GM12878 (cell line): ENCODE measurements around the gene LPIN1.

Experiments
- CEBPB ChIP-seq, 2 experiments: fragments of 150-350 bp in 1 of 2; IDR thresholded peaks; 2 replicates each; pipeline ENCODE4 v1.6.1; 2012 to 2014; ENCODE audit warnings: low read depth in 2 of 2, low read length in 2 of 2, borderline replicate concordance in 1 of 2, inconsistent platforms in 1 of 2
- CTCF ChIP-seq, 3 experiments: IDR thresholded peaks in 2 of 3; conservative IDR thresholded peaks in 1 of 3; 2 replicates each; pipeline ENCODE4 v1.5.1; 2011; ENCODE audit warnings: low read depth in 3 of 3, low read length in 3 of 3, mild to moderate bottlenecking in 3 of 3, control low read depth in 2 of 3, moderate library complexity in 2 of 3, inconsistent platforms in 1 of 3, mixed read lengths in 1 of 3; ENCODE audit not compliant: control insufficient read depth in 2 of 3, insufficient read depth in 1 of 3; ENCODE audit errors: extremely low read depth in 1 of 3
- EZH2 ChIP-seq: IDR thresholded peaks from 2 replicates; pipeline ENCODE4 v1.6.1; 2012; ENCODE audit warnings: low read depth, mild to moderate bottlenecking, control low read depth, inconsistent platforms, low read length, borderline replicate concordance; ENCODE audit not compliant: control insufficient read depth
- HCFC1 ChIP-seq: fragments of 150-350 bp; IDR thresholded peaks from 2 replicates; pipeline ENCODE4 v1.6.1; 2014; ENCODE audit warnings: low read length
- KDM1A ChIP-seq: fragments of 200-600 bp; sonication (generic); IDR thresholded peaks from 2 replicates; pipeline ENCODE4 v1.6.1; 2016; ENCODE audit warnings: borderline replicate concordance
- RCOR1 ChIP-seq: conservative IDR thresholded peaks from 2 replicates; pipeline ENCODE4 v1.6.1; 2012; ENCODE audit warnings: low read depth, low read length, improper control_type of control experiment
- USF2 ChIP-seq: IDR thresholded peaks from 2 replicates; pipeline ENCODE4 v1.6.1; 2011; ENCODE audit warnings: low read depth, low read length, improper control_type of control experiment, borderline replicate concordance

DNA sequence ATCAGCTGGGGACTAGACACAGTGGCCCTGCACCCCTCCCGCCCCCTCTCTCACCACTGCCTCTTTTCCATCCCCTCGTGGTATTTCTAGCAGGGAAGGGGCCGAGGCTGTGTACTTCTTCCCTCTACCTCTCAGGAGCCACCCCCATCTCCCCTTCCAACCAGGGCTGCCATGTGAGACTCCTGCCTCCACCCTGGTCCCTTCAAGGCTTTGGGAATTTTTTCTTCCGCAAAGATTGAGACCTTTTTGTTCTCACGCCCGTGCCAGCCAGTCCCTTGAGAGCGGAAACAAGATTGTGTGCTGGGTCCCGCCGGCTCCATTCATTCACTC lies 39.1 kb downstream of the LPIN1 start:
- no peak for TF ChIP-seq CTCF (IDR thresholded peaks at IDR 0.05 in 2 of 3, conservative IDR thresholded peaks at IDR 0.05 in 1 of 3; ENCODE audit: control insufficient read depth in 2 of 3, extremely low read depth in 1 of 3, insufficient read depth in 1 of 3, low read depth in 3 of 3, low read length in 3 of 3)
- no peak for TF ChIP-seq CEBPB (IDR thresholded peaks at IDR 0.05; ENCODE audit: borderline replicate concordance in 1 of 2, low read depth in 2 of 2, low read length in 2 of 2)
- no peak for TF ChIP-seq HCFC1
- no peak for TF ChIP-seq KDM1A
- no peak for TF ChIP-seq RCOR1
- no peak for TF ChIP-seq USF2
- TF ChIP-seq EZH2, result no peak
